ENCODE measurements around the gene MS4A15. TPM values are rescaled to one million over a fixed set of nuclear protein-coding genes. Genes with fewer than 3 reads are reported as not detected.
A peak's percentile ranks its signal among the peaks of the same experiment; 100 is the strongest.

MS4A15 gene
- total and polyA plus RNA-seq, 10 of the 15 experiments (the other 5 are each of a cell fraction or from before 2014, with no cell fraction given), result 0.05 to 0.84 (median 0.45) TPM

GRCh38 chr11:60785806-60786361, 29.2 kb downstream of the MS4A15 start:
- DNase-seq (ENCODE audit: low read depth, low spot score) (no peak), FAIRE-seq (no peak), ATAC-seq (peak; percentile 31; the same call in 1 of the 3 replicates)
- in situ Hi-C loops (cut with MboI) (no loop called here), intact Hi-C loops (cut with micrococcal nuclease; ENCODE audit: unreplicated experiment) (no loop called here)
- no TSS peak for BruUV-seq (replicated peaks)
- no peak overlapping the region for H3K9ac ChIP-seq (ENCODE audit: control insufficient read depth, insufficient read depth, low read length)
- no peaks in the 10 kb centered on the region for H3K36me3 ChIP-seq (ENCODE audit: control insufficient read depth in 2 of 2, insufficient read depth in 2 of 2, low read length in 1 of 2)
- H3K4me3 ChIP-seq, result no peak overlapping the region
- POLR2A ChIA-PET, result no interaction called here
- H3K9me3 ChIP-seq (replicated peaks; ENCODE audit: control insufficient read depth, insufficient read depth, low read length), result no peaks in the 10 kb centered on the region
- H3K27me3 ChIP-seq (replicated peaks in 1 of 2; ENCODE audit: control insufficient read depth in 2 of 2, insufficient read depth in 2 of 2, low read length in 1 of 2), result no peaks in the 10 kb centered on the region
- no peak overlapping the region for H2AFZ ChIP-seq (ENCODE audit: control insufficient read depth, low read depth, low read length)
- no peak overlapping the region for H3K27ac ChIP-seq (ENCODE audit: control insufficient read depth, insufficient read depth)
- TF ChIP-seq, protein P1, sequence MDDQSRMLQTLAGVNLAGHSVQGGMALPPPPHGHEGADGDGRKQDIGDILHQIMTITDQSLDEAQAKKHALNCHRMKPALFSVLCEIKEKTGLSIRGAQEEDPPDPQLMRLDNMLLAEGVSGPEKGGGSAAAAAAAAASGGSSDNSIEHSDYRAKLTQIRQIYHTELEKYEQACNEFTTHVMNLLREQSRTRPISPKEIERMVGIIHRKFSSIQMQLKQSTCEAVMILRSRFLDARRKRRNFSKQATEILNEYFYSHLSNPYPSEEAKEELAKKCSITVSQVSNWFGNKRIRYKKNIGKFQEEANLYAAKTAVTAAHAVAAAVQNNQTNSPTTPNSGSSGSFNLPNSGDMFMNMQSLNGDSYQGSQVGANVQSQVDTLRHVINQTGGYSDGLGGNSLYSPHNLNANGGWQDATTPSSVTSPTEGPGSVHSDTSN (IDR thresholded peaks at IDR 0.05; ENCODE audit: insufficient replicate concordance, low read depth, low read length), result peak; percentile 50
- TF ChIP-seq BCL3 (IDR thresholded peaks at IDR 0.05; ENCODE audit: borderline replicate concordance, insufficient read depth, low read depth, low read length, poor library complexity, severe bottlenecking), result peak; percentile 71
- TF ChIP-seq SMC3 (IDR thresholded peaks at IDR 0.05; ENCODE audit: borderline replicate concordance, low read length), result no peak
- TF ChIP-seq RAD21 (IDR thresholded peaks at IDR 0.05; ENCODE audit: insufficient read depth, low read depth, low read length), result no peak
- no peak for TF ChIP-seq FOXK2 (IDR thresholded peaks at IDR 0.05)
- TF ChIP-seq CBX3 (IDR thresholded peaks at IDR 0.05; ENCODE audit: borderline replicate concordance, low read depth), result no peak
- H3K4me2 ChIP-seq (ENCODE audit: control insufficient read depth, insufficient read depth), result no peak overlapping the region
- RAD21 ChIA-PET (ENCODE audit: unreplicated experiment), result interaction anchor here (0.9 to 1.5 kb wide), 3 partner anchors 24 to 113 kb away, joined by 3 to 4 read pairs (median 3); no protein-coding TSS in a partner anchor
- H4K20me1 ChIP-seq (ENCODE audit: control insufficient read depth, insufficient read depth), result no peaks in the 10 kb centered on the region
- SMC1A ChIA-PET (ENCODE audit: uncharacterized antibody, unreplicated experiment), result interaction anchor here (1.1 to 1.8 kb wide), 2 partner anchors 10 to 84 kb away, joined by 3 to 4 read pairs; no protein-coding TSS in a partner anchor
- WGBS (ENCODE audit: insufficient coverage, insufficient replicate concordance, low lambda C conversion rate, missing lambda C conversion rate), result 19% methylated on average over 8 of the region's 8 CpGs
- peaks cover 7% of the 10 kb centered on the region for H3K4me1 ChIP-seq (ENCODE audit: control insufficient read depth, insufficient read depth, low read length)
- CTCF ChIA-PET, result interaction anchor here (1.2 to 4.2 kb wide), 3 partner anchors 11 to 36 kb away, joined by 3 to 21 read pairs (median 3); no protein-coding TSS in a partner anchor
- no peaks in the 10 kb centered on the region for H3K79me2 ChIP-seq (ENCODE audit: control insufficient read depth, insufficient read depth, low read length)

Data from GM12878 (cell line).